BE2C (cell line): Measurements from ENCODE around the gene BHLHE40.

ENCODE experiments used
- DNase-seq: peaks from one replicate; pipeline ENCODE4 v3.0.0-alpha.2; 2020
- H3K27me3 ChIP-seq: fragments of 250-450 bp; sonication (Bioruptor Pico); 2 replicates; pipeline ENCODE4 v1.5.1; 2020; ENCODE audit warnings: mild to moderate bottlenecking
- H3K36me3 ChIP-seq: fragments of 250-450 bp; sonication (Bioruptor Pico); 2 replicates; pipeline ENCODE4 v1.5.1; 2020; ENCODE audit warnings: mild to moderate bottlenecking
- H3K4me1 ChIP-seq: fragments of 250-450 bp; sonication (Bioruptor Pico); 2 replicates; pipeline ENCODE4 v1.5.1; 2020
- H3K4me3 ChIP-seq: 2 replicates; pipeline ENCODE4 v1.5.1; 2011; ENCODE audit warnings: low read depth, low read length
- H3K9me3 ChIP-seq: fragments of 250-450 bp; sonication (Bioruptor Pico); 2 replicates; pipeline ENCODE4 v1.5.1; 2020
- TF ChIP-seq, protein P1 (sequence below): IDR thresholded peaks from 2 replicates; pipeline ENCODE4 v1.5.1; 2012; ENCODE audit warnings: mild to moderate bottlenecking, low read depth, low read length

BHLHE40 gene

DNA sequence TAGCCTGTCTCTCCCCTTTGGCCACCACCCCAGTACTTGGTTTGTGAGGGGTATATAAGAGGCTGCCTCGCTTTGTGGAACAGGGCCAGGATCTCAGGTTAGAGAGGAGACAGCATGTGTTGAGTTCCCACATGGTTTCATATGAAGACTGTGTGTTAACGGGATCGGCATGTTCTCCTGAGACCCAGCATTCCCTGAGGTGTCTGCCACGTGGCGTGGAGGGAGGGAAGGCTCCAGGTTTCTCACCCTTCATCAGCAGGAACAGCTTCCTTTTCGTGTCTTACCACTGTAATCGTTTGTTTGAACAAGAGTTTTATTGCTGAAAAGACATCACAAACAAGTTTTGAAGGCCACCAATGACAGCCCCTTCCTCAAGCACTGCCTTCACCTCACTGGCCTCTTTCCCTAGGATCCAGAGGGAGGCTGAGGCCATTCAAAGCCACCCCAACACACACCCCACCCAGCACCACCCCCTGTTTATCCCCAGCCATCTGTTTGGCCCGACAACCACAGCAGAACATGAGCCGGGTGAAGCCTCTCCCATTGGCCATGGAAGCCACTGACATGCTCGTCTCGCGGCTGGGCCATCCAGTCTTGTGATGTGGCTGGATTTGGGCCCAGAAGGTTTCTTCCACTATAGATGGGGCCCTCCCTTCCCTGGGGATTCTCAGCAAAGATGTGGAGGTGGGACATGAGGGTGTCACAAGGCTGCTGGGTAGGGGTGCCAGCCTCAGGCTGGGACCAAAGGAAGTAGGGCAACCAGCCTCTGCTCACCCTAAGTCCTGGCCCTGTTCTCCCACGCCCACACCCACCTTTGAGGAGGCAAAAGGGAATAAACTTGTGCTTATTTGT lies 10.0 kb downstream of the BHLHE40 start:
- no peak for DNase-seq
- Histone ChIP-seq H3K4me3 (no peak overlapping the region), H3K9me3 (no peaks in the 10 kb centered on the region), H3K4me1 (peaks cover 6% of the 10 kb centered on the region), H3K27me3 (no peaks in the 10 kb centered on the region), H3K36me3 (no peaks in the 10 kb centered on the region)
- TF ChIP-seq, protein P1, sequence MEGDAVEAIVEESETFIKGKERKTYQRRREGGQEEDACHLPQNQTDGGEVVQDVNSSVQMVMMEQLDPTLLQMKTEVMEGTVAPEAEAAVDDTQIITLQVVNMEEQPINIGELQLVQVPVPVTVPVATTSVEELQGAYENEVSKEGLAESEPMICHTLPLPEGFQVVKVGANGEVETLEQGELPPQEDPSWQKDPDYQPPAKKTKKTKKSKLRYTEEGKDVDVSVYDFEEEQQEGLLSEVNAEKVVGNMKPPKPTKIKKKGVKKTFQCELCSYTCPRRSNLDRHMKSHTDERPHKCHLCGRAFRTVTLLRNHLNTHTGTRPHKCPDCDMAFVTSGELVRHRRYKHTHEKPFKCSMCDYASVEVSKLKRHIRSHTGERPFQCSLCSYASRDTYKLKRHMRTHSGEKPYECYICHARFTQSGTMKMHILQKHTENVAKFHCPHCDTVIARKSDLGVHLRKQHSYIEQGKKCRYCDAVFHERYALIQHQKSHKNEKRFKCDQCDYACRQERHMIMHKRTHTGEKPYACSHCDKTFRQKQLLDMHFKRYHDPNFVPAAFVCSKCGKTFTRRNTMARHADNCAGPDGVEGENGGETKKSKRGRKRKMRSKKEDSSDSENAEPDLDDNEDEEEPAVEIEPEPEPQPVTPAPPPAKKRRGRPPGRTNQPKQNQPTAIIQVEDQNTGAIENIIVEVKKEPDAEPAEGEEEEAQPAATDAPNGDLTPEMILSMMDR: no peak

DNA sequence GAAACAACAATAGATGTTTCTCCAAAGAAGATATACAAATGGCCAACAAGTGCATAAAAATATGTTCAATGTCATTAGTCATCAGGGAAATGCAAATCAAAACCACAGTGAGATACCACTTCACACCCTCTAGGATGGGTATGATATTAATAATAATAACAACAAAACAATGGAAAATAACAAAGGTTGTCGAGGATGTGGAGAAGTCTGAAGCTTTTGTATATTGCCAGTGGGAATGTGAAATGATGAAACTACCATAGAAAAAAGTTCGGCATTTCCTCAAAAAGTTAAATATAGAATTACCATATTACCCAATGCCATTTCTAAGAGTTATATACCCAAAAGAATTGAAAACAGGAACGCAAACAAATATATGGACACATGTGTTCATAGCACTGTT lies 10.8 kb downstream of the BHLHE40 start:
- Histone ChIP-seq H3K9me3 (no peaks in the 10 kb centered on the region), H3K27me3 (no peaks in the 10 kb centered on the region), H3K4me1 (peaks cover 6% of the 10 kb centered on the region), H3K36me3 (no peaks in the 10 kb centered on the region), H3K4me3 (no peak overlapping the region)
- no peak for DNase-seq
- TF ChIP-seq, protein P1: no peak

DNA sequence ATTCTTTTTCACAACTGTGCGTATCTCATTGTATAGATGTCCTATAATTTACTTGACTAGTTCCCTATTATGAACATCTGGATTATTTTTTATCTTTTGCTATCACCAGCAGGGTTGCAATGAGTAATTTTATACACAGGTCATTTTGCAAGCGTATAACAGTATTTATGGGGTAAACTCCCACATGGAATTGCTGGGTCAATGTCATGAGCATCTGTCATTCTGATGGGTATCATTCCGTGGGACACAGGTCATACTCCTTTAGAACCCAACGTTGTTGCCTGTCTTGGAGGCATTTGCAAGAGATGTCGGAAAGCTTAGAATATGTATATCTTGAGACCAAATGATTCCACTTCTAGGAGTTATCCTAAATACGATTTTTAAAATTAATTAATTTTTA lies 12.9 kb downstream of the BHLHE40 start:
- Histone ChIP-seq H3K36me3 (no peaks in the 10 kb centered on the region), H3K9me3 (no peaks in the 10 kb centered on the region), H3K4me1 (no peaks in the 10 kb centered on the region), H3K4me3 (no peak overlapping the region), H3K27me3 (no peaks in the 10 kb centered on the region)
- DNase-seq: no peak
- TF ChIP-seq, protein P1: no peak

DNA sequence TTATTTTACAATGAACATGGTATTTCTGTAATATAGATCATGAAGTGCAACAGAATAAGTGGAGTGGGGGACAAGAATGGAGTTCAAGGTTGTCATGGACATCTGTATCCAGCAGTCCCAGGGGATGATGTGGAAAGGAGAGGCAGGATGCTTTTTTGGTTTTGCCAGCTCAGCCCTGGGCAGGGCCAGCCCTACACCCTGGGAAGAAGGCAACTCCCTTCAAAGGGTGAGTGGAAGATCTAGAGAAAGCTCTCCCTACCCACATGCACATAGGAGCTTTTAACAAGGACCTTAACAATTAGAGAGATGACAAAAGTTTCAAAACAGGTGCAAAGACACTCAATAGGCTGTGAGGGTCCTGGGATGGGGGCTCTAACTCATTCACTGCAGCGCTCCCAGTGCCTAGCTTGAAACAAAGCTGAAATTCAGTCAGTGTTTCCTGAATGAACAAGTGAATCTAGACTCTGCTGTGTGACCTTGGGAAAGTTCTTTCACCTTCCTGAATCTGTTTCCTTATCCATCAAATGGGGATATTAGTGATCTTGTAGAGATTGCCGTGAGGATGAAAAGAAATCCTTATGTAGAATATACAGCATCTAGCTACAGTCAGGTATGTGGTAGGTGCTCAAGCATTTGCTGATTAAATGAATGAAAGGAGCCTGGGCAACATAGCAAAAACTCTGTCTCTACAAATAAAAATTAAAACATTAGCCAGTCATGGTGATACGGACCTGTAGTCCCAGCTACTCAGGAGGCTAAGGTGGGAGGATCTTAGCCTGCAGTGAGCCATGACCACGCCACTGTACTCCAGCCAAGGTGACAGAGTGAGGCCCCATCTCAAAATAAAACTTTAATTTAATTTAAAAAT lies 14.3 kb downstream of the BHLHE40 start:
- Histone ChIP-seq H3K4me3 (no peak overlapping the region), H3K27me3 (no peaks in the 10 kb centered on the region), H3K4me1 (no peaks in the 10 kb centered on the region), H3K36me3 (no peaks in the 10 kb centered on the region), H3K9me3 (no peaks in the 10 kb centered on the region)
- no peak for DNase-seq
- TF ChIP-seq, protein P1: no peak

DNA sequence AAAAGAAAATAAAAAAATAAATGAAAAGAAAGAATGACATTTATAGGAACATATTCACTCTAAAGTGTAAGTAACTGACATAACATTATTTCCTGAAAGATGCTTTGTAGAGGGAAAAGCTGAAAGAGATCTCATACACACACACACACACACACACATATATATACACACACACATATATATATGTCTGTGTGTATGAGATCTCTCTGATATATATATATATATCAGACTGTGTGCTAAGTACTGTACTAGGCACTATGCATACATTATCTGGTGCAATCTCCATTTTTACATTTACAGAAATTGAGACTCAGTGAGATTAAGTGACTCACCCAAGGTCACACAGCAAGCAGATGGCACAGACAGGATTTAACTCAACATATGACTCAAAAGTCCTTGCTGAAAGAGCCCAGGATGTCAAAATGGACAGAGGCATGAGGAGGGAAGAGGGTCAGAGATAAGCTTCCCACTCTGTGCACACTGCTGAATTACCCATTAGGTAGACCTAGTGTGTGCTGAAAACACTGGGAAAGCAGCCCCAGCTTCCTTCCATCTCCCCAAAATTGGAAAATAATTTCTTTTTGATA lies 15.0 kb downstream of the BHLHE40 start:
- TF ChIP-seq, protein P1: no peak
- Histone ChIP-seq H3K27me3 (no peaks in the 10 kb centered on the region), H3K4me1 (no peaks in the 10 kb centered on the region), H3K9me3 (no peaks in the 10 kb centered on the region), H3K36me3 (no peaks in the 10 kb centered on the region), H3K4me3 (no peak overlapping the region)
- no peak for DNase-seq
